Left lung (tissue), 10 donors: ENCODE data around the gene MRPL14. TPM values are rescaled to one million over a fixed set of nuclear protein-coding genes. Genes with fewer than 3 reads are reported as not detected.
A peak's percentile ranks its signal among the peaks of the same experiment; 100 is the strongest.

Source experiments
- ATAC-seq: fragments of 200-7000 bp; cut with Tn5 transposase; one replicate; pipeline ENCODE4 v1.9.1; 2020; ENCODE audit warnings: moderate library complexity
- DNase-seq, 4 donors: peaks; one replicate each; pipeline ENCODE4 v3.0.0-alpha.2; 2013 to 2020
- H3K27ac ChIP-seq, 2 donors: fragments of 200-600 bp; sonication (generic) in 1 of 2; one replicate each; pipeline versions ENCODE4 v1.5.0 to v1.8.0; 2020 to 2021
- H3K27me3 ChIP-seq, 2 donors: fragments of 200-600 bp; sonication (generic) in 1 of 2; one replicate each; pipeline versions ENCODE4 v1.5.0 to v1.8.0; 2020 to 2021
- H3K36me3 ChIP-seq, 2 donors: fragments of 200-600 bp; sonication (generic) in 1 of 2; one replicate each; pipeline versions ENCODE4 v1.5.0 to v1.8.0; 2020 to 2021
- H3K4me1 ChIP-seq, 2 donors: fragments of 200-600 bp; one replicate each; pipeline ENCODE4 v1.8.0; 2021
- H3K4me3 ChIP-seq, 2 donors: fragments of 200-600 bp; sonication (generic) in 1 of 2; one replicate each; pipeline versions ENCODE4 v1.5.0 to v1.8.0; 2020 to 2021; ENCODE audit warnings: mild to moderate bottlenecking in 1 of 2
- H3K9me3 ChIP-seq, 2 donors: fragments of 200-600 bp; sonication (generic) in 1 of 2; one replicate each; pipeline versions ENCODE4 v1.5.0 to v1.8.0; 2020 to 2021
- intact Hi-C, 2 donors: fragments of 100-400 bp; cut with DNase I; formaldehyde crosslinking; loops; one replicate each; pipeline versions ENCODE4 v1.11.2 to v1.14.2; 2022
- polyA plus RNA-seq, 6 donors: library from polyadenylated mRNA; unstranded; fragments of 120-200 nt; gene quantifications; one replicate each; pipeline ENCODE4 v1.2.1, GENCODE V29; 2013; ENCODE audit not compliant: insufficient read length in 6 of 6
- total RNA-seq, 2 donors: library from RNA; stranded (reverse); fragmentation: NEBNext Ultra II Directional; extraction: Animal tissue kit (Norgen Biotek cat#: 25700); gene quantifications; one replicate each; pipeline ENCODE4 v1.2.1, GENCODE V29; 2021
- TF ChIP-seq, protein P1 (sequence below), 2 donors: fragments of 200-600 bp; sonication (generic) in 1 of 2; IDR thresholded peaks; one replicate each; pipeline versions ENCODE4 v1.5.0 to v1.8.0; 2021; ENCODE audit warnings: antibody characterized with exemption in 2 of 2
- donor health status: DM: no; HTN: yes; CAD: no.
- donor health status: DM: no; HTN: no; CAD: no.

The MRPL14 gene
- total and polyA plus RNA-seq, 8 donors, result 29.8 to 100 (median 37.6) TPM

DNA sequence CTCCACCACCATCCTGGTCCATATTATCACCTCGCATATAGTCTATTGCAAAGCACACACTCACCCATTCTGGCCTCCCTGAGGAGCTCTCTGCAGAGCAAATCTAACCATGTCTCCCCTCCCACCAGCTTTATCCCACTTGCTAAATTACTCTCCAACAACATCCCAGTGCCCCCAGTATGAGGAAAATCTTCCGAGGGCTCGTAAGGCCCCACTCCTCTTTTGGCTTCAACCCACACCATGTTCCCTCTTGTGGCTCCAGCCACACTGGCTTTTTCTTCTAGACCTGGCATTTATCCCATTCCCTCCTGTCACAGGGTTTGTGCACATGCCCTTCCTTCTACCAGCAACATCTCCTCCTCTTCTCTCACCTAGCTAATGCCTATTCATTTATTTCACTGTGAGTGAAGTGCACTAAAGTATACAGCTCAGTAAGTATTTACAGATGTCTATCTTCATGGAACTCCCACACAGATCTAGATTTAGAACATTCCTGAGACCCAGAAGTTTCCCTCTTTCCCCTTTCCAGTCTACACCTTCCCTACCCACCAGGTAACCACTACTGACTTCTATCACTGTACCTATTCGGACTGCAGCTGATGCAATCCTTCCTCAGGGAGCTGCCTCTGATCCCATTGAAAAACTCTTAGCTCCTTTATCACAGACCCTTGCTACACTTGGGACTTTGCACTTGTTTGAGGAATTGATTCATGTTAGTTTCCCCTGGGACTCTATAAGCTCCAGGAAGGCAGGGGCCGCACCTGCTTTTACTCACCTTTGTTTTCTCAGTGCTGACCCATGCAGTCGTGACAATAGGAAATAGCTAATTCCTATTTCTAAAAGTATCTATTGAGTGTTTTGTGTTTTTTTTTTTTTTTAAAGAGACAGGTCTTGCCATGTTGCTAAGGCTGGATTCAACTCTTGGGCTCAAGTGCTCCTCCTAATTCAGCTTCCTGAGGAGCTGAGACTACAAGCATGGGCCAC lies 15.5 kb downstream of the MRPL14 start:
- peak overlapping the region in 1 of 2 donors; percentile 39 for H3K27ac ChIP-seq
- peaks cover 0 to 92% of the 10 kb centered on the region in 2 donors for H3K36me3 ChIP-seq
- TF ChIP-seq, protein P1, sequence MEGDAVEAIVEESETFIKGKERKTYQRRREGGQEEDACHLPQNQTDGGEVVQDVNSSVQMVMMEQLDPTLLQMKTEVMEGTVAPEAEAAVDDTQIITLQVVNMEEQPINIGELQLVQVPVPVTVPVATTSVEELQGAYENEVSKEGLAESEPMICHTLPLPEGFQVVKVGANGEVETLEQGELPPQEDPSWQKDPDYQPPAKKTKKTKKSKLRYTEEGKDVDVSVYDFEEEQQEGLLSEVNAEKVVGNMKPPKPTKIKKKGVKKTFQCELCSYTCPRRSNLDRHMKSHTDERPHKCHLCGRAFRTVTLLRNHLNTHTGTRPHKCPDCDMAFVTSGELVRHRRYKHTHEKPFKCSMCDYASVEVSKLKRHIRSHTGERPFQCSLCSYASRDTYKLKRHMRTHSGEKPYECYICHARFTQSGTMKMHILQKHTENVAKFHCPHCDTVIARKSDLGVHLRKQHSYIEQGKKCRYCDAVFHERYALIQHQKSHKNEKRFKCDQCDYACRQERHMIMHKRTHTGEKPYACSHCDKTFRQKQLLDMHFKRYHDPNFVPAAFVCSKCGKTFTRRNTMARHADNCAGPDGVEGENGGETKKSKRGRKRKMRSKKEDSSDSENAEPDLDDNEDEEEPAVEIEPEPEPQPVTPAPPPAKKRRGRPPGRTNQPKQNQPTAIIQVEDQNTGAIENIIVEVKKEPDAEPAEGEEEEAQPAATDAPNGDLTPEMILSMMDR (IDR thresholded peaks at IDR 0.05), result no peak
- no peaks in the 10 kb centered on the region for H3K9me3 ChIP-seq
- intact Hi-C loops, result no loop called here
- H3K27me3 ChIP-seq, result no peaks in the 10 kb centered on the region
- ATAC-seq (peak; percentile 39), DNase-seq (no peak)
- H3K4me1 ChIP-seq, result peaks cover 6 to 8% of the 10 kb centered on the region in 2 donors
- no peak overlapping the region for H3K4me3 ChIP-seq

DNA sequence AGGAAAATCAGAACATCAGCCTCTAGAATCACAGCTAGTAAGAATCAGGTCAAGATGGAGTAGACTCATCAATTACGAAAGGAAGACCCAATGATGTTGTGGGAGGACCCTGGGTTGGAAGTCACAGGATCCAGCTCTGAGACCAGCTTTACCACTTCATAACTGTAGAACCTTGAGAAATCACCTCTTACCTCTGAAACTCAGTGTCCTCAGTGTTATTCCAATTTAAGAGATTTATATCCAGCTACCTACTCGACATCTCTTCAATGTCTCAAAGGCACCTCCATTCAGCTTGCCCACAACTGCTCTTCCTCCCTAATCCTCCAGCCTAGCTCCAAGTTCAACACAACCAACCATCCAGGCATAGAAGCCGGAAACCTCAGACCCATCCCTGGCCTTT lies 16.3 kb downstream of the MRPL14 start:
- Histone ChIP-seq H3K36me3 (peaks cover 0 to 97% of the 10 kb centered on the region in 2 donors), H3K27me3 (no peaks in the 10 kb centered on the region), H3K4me1 (peaks cover 1 to 10% of the 10 kb centered on the region in 2 donors), H3K9me3 (no peaks in the 10 kb centered on the region), H3K27ac (no peak overlapping the region), H3K4me3 (no peak overlapping the region)
- TF ChIP-seq, protein P1 (IDR thresholded peaks at IDR 0.05), result no peak
- intact Hi-C loops, result no loop called here
- ATAC-seq (no peak), DNase-seq (no peak)

DNA sequence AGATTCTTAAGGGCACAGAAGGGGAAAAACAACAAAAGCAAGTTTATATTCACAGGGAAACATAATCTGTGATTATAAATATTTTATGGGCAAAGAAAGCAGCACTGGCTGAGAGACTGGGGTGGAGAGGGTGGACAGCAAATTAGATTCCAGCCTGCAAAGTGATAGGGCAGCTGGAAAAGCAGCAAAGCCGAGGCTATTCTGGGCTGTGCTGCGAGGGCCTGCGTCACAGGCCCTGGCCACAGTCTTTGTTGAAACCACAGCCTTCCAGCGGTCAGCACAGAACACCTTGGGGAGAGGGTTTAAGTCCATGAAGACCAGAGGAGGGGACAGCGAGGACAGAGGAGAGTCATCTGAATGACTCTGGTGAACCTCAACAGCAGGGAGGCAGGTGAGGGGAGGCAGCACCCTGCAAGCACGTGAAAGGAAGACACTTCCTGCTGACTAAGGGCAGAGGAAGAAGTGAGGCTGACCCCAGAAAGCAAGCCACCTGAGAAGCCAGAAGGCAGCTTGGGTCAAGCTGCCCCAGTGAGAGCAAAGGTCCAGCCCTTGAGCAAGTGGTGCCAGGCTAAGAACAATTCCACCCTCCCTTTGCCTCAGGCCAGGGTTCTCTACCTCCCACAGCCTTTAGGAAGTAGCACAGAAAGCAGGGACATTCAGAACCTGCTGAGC lies 17.1 kb downstream of the MRPL14 start:
- Histone ChIP-seq H3K4me1 (peaks cover 2 to 12% of the 10 kb centered on the region in 2 donors), H3K9me3 (no peaks in the 10 kb centered on the region), H3K36me3 (peaks cover 0 to 96% of the 10 kb centered on the region in 2 donors), H3K4me3 (no peak overlapping the region), H3K27ac (peak overlapping the region in 1 of 2 donors; percentile 2), H3K27me3 (no peaks in the 10 kb centered on the region)
- TF ChIP-seq, protein P1 (IDR thresholded peaks at IDR 0.05), result no peak
- intact Hi-C loops, result no loop called here
- DNase-seq (no peak), ATAC-seq (no peak)

DNA sequence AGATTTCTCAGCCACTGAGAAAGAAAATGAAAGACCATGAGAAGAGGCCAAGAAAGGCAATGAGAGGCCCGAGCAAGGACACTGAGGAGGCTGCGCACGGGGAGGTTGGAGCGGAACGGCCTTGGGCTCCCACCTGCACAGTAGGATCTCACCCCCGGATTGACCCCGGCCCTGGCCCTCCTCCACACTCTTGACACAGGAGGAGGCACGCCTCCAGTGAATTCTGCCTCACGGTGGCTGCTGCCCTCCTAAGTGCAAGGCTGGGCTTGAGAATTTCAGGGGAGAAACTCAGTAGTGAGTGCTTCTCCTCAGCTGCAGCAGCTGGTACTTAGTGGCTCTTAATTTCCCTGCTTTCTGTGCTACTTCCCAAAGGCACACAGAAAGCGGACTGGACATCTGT lies 18.0 kb downstream of the MRPL14 start:
- ATAC-seq (no peak), DNase-seq (no peak)
- intact Hi-C loops, result no loop called here
- H3K4me1 ChIP-seq, result peaks cover 12 to 21% of the 10 kb centered on the region in 2 donors
- H3K27ac ChIP-seq, result no peak overlapping the region
- no peaks in the 10 kb centered on the region for H3K27me3 ChIP-seq
- TF ChIP-seq, protein P1 (IDR thresholded peaks at IDR 0.05), result no peak
- H3K9me3 ChIP-seq, result no peaks in the 10 kb centered on the region
- no peak overlapping the region for H3K4me3 ChIP-seq
- peaks cover 0 to 90% of the 10 kb centered on the region in 2 donors for H3K36me3 ChIP-seq

DNA sequence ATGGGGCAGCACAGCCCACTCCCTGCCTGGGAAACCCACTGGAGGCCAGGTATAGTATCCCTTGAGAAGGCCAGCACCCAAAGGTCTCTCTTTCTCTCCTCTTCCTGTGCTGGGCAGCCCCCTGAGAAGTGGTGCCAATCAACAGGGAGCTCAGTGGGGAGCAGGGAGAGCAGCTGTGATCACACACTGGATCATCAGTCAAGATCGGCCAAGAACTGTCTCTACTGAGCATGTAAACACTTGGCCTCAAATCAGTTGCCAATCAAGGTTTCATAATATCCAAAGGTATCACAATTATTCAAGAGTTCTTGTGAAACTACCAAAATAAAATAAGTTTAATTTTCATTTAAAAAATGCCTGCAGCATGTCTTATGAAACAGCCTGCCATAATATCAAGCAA lies 18.8 kb downstream of the MRPL14 start:
- intact Hi-C loops, result no loop called here

More for the DNA sequence above, 18.8 kb downstream of the MRPL14 start:
- TF ChIP-seq, protein P1 (IDR thresholded peaks at IDR 0.05), result no peak
- Histone ChIP-seq H3K27me3 (no peaks in the 10 kb centered on the region), H3K9me3 (no peaks in the 10 kb centered on the region), H3K36me3 (peaks cover 0 to 90% of the 10 kb centered on the region in 2 donors), H3K4me1 (peaks cover 12 to 28% of the 10 kb centered on the region in 2 donors), H3K4me3 (no peak overlapping the region), H3K27ac (no peak overlapping the region)
- no peak for DNase-seq
- no peak for ATAC-seq
